GM10248 (cell line): Measurements from ENCODE around the gene SF3B6.

Experiments
- CTCF ChIA-PET: fragments of 300-600 bp; sonication (Branson Sonifier 250); formaldehyde crosslinking; extraction: SDS; loops from one replicate; lab custom pipeline; 2021; ENCODE audit warnings: antibody characterized with exemption; lab: Yijun Ruan, JAX
- POLR2A ChIA-PET: fragments of 350-650 bp; sonication (Branson Sonifier 250); formaldehyde crosslinking; extraction: SDS; loops from one replicate; lab custom pipeline; 2020; ENCODE audit warnings: antibody characterized with exemption; lab: Yijun Ruan, JAX
- DNase-seq: peaks from one replicate; pipeline ENCODE4 v3.0.0; 2012; ENCODE audit errors: extremely low spot score
- TF ChIP-seq, protein P1 (sequence below): IDR thresholded peaks from 2 replicates; pipeline ENCODE4 v1.5.1; 2012; ENCODE audit warnings: mild to moderate bottlenecking, low read depth; ENCODE audit errors: extremely low read depth, missing control alignments, control extremely low read depth

SF3B6 gene

DNA sequence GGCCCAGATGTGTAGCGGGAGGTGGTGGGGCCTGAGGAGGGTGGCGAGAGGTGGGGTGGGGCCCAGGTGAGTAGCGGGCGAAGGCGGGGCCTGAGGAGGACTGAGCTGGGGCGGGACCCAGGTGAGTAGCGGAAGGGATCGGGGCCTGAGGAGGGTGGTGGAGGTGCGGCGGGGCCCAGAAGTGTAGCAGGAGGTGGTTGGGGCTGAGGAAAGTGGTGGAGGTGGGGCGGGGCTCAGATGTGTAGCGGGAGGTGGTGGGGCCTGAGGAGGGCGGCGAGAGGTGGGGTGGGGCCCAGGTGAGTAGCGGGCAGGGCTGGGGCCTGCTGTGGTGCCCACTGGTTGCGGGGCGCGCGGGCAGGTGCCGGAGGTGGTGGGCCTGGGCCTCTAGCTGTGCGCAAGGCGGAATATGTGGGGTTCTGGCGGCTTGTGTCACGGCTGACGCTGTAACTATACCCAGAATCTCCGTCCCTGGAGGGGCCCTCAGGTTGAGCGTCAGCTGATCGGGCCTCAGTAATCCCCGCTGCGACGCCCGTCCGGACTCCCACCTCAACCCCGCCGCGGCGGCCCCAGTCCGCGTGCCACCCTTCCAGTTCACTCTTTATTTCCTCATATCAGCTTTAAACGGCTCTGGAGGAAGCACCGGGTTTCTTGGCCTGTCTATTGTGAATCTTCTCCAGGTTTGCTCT is 866 bp upstream of the SF3B6 start:
- DNase-seq: peak; percentile 24
- POLR2A ChIA-PET: interaction anchor here (0.6 to 2.1 kb wide), 4 partner anchors 30 to 150 kb away, joined by 3 to 12 read pairs (median 6); partner anchors contain the start of genes ATAD2B, UBXN2A and WDCP
- TF ChIP-seq, protein P1, sequence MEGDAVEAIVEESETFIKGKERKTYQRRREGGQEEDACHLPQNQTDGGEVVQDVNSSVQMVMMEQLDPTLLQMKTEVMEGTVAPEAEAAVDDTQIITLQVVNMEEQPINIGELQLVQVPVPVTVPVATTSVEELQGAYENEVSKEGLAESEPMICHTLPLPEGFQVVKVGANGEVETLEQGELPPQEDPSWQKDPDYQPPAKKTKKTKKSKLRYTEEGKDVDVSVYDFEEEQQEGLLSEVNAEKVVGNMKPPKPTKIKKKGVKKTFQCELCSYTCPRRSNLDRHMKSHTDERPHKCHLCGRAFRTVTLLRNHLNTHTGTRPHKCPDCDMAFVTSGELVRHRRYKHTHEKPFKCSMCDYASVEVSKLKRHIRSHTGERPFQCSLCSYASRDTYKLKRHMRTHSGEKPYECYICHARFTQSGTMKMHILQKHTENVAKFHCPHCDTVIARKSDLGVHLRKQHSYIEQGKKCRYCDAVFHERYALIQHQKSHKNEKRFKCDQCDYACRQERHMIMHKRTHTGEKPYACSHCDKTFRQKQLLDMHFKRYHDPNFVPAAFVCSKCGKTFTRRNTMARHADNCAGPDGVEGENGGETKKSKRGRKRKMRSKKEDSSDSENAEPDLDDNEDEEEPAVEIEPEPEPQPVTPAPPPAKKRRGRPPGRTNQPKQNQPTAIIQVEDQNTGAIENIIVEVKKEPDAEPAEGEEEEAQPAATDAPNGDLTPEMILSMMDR: no peak
- CTCF ChIA-PET: interaction anchor here (1.4 to 2.0 kb wide), 5 partner anchors 7 to 252 kb away, joined by 10 to 18 read pairs (median 13); partner anchors contain the start of genes ATAD2B and TP53I3

DNA sequence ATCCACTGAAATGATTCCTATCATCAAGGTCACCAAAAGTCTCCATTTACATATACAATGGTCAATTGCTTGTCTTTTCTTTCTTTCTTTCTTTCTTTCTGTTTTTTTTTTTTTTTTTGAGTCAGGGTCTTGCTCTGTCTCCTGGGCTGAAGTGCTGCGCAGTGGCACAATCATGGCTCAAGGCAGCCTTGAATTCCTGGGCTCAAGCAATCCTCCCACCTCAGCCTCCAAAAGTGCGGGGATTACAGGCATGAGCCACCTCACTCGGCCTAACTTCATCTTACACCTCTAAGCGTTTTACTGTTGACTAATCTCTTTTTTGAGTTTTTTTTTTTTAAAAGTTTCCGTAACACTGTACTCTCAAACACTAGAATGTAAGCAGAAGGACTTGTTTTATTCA is 867 bp downstream of the SF3B6 start:
- ChIA-PET POLR2A (no interaction called here), CTCF (interaction anchor here (1.9 to 2.0 kb wide), 3 partner anchors 9 to 14 kb away, joined by 11 to 18 read pairs (median 13); partner anchors contain the start of gene TP53I3)
- TF ChIP-seq, protein P1: no peak
- DNase-seq: no peak

DNA sequence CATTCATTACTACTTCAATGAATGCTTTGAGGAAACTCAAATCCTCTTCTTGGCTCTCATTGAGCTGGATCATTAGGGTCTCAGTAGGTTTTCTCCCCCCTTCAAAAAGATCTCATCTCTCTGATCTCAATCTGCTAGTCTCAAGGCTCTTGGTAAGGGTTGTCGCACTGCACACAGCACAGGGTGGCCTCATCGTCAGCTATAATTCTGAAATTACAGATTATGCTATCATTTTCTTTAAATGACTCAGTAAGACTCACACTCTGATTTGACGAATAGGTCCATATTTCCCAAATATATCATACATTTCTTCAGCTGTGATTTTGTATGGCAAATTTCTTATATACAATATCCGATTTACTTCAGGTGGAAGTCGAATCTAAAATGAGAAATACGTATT is 2.3 kb downstream of the SF3B6 start:
- ChIA-PET CTCF (interaction anchor here (1.0 to 11.3 kb wide), 6 partner anchors 9 to 249 kb away, joined by 3 to 91 read pairs (median 6); partner anchors contain the start of genes ATAD2B and TP53I3), POLR2A (no interaction called here)
- no peak for DNase-seq
- TF ChIP-seq, protein P1: no peak

DNA sequence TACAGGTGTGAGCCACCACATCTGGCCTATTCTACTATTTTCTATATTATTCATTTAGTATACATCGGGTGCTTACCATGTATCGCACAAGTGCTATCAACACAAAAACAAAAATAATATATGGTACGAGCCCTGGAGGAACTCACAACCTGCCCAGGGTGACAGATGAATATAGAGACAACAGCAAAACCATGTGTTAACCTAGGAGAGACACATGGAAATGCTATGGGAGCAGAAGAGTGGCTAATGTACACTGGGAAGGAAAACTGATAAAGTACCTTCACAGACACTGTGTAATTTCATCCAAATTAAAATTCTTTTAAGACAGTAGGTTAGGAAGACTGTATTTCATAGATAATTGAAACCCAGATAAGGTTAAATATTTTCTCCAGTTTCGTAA is 3.9 kb downstream of the SF3B6 start:
- POLR2A ChIA-PET: interaction anchor here (1.0 kb wide), 1 partner anchor 12 kb away, joined by 3 read pairs; no protein-coding TSS in a partner anchor

DNA sequence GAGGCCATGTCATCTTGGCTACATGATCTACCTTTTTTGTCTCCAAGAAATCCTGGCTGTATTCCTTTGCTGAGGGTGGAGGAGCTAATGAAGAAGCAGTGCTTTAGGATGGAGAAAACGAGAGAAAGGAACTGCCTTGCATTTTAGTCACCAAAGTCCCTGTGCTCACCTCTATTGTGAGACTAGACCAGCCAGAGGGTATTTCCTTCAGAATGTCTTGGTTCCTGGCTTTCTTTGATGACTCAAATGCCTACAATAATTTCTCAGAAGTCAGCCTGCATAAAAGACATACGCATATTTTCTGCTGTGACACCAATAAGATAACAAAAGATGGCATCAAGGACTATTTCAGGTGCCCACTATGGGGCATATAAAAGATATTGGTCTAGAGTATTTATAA is 10.8 kb downstream of the SF3B6 start:
- CTCF ChIA-PET: interaction anchor here (0.8 to 11.3 kb wide), 4 partner anchors 11 to 18 kb away, joined by 3 to 91 read pairs (median 8); partner anchors contain the start of genes FKBP1B, SF3B6 and TP53I3
- TF ChIP-seq, protein P1: no peak
- no peak for DNase-seq
- POLR2A ChIA-PET: interaction anchor here (0.6 to 1.0 kb wide), 2 partner anchors 11 to 122 kb away, joined by 3 read pairs; partner anchors contain the start of gene SF3B6

More for the DNA sequence above, 3.9 kb downstream of the SF3B6 start:
- no peak for DNase-seq
- CTCF ChIA-PET: interaction anchor here (1.0 to 11.3 kb wide), 6 partner anchors 11 to 248 kb away, joined by 3 to 91 read pairs (median 6); partner anchors contain the start of genes ATAD2B and TP53I3
- TF ChIP-seq, protein P1: no peak

DNA sequence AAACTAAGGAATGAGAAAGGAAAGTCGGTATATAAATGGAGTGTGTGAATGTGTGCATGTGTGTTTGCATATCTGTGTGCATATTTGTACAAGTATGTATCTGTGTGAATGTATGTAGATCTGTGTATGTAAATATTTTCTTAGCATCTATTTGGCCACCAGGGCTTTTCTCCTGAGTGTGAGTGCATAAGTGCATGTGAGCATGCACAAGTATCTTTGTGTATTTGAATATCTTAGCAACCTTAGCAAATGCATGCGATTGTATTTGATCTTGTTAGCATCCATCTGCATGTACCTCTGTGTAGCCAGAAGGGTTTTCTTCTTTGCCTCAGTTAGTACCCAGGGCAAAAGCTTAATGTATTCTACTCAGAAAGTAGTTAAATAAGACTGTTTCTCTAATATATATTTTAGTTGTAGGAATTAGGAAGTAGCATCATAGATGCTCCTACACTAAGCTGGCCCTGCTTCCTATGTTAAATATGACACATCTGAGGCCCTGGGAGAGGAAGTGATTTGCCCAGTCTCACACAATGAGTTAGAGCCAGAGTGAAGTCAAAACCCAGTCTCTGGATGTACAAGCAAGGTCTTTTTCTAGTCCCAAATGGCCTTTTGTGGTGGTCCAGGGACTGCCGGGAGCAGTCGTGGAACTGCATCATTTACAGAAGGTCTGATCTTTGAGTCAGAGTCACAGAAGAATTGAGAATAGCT is 17.4 kb downstream of the SF3B6 start:
- DNase-seq: no peak
- TF ChIP-seq, protein P1: no peak
- POLR2A ChIA-PET: no interaction called here
- CTCF ChIA-PET: interaction anchor here (0.9 to 3.8 kb wide), 5 partner anchors 8 to 131 kb away, joined by 3 to 25 read pairs (median 10); partner anchors contain the start of genes FKBP1B and WDCP
